Erythroblast (primary cell): Measurements from ENCODE around the gene NCKAP5.
A peak's percentile ranks its signal among the peaks of the same experiment; 100 is the strongest.

ENCODE experiments used
- DNase-seq, 2 experiments: peaks; one replicate each; lab custom pipeline; 2025; lab: John Stamatoyannopoulos, UW
- GATA1 ChIP-seq: IDR thresholded peaks from 2 replicates; pipeline ENCODE4 v1.6.1; 2011; ENCODE audit warnings: low read depth, mild to moderate bottlenecking, control low read depth, low read length, moderate library complexity
- POLR2A ChIP-seq: IDR thresholded peaks from 2 replicates; pipeline ENCODE4 v1.6.1; 2011; ENCODE audit warnings: mild to moderate bottlenecking, low read length

The NCKAP5 gene

GRCh38 chr2:133561045-133561852 is 7.0 kb downstream of the NCKAP5 start:
- TF ChIP-seq POLR2A (no peak), GATA1 (no peak)
- peak; percentile 4 to 7 for DNase-seq

GRCh38 chr2:133557614-133558013 is 10.6 kb downstream of the NCKAP5 start:
- TF ChIP-seq GATA1 (no peak), POLR2A (no peak)
- no peak for DNase-seq

- DNase-seq: no peak
- TF ChIP-seq GATA1: no peak
- TF ChIP-seq POLR2A: no peak
Measured at GRCh38 chr2:133553838-133554408, 14.3 kb downstream of the NCKAP5 start.

- TF ChIP-seq GATA1 (no peak), POLR2A (no peak)
- DNase-seq: no peak
Measured at GRCh38 chr2:133553251-133553650, 15.0 kb downstream of the NCKAP5 start.

GRCh38 chr2:133552821-133553220 is 15.4 kb downstream of the NCKAP5 start:
- TF ChIP-seq POLR2A: no peak
- TF ChIP-seq GATA1: no peak
- no peak for DNase-seq

- DNase-seq: no peak
- TF ChIP-seq POLR2A: no peak
- TF ChIP-seq GATA1: no peak
Measured at GRCh38 chr2:133541797-133542196, 26.5 kb downstream of the NCKAP5 start.

- DNase-seq: no peak
- TF ChIP-seq GATA1 (no peak), POLR2A (no peak)
Measured at GRCh38 chr2:133541376-133541775, 26.9 kb downstream of the NCKAP5 start.

GRCh38 chr2:133532919-133533318 is 35.3 kb downstream of the NCKAP5 start:
- DNase-seq: no peak

GRCh38 chr2:133531382-133531781 is 36.9 kb downstream of the NCKAP5 start:
- TF ChIP-seq POLR2A (no peak), GATA1 (no peak)
- no peak for DNase-seq

More at GRCh38 chr2:133532919-133533318, 35.3 kb downstream of the NCKAP5 start:
- TF ChIP-seq POLR2A (no peak), GATA1 (no peak)

GRCh38 chr2:133530645-133531044 is 37.6 kb downstream of the NCKAP5 start:
- TF ChIP-seq GATA1 (no peak), POLR2A (no peak)
- DNase-seq: no peak

- no peak for TF ChIP-seq GATA1
- TF ChIP-seq POLR2A: no peak
- DNase-seq: no peak
Measured at GRCh38 chr2:133526530-133527300, 41.5 kb downstream of the NCKAP5 start.

GRCh38 chr2:133525613-133526529 is 42.4 kb downstream of the NCKAP5 start:
- no peak for DNase-seq
- TF ChIP-seq POLR2A (no peak), GATA1 (no peak)

- no peak for DNase-seq
- TF ChIP-seq POLR2A (no peak), GATA1 (no peak)
Measured at GRCh38 chr2:133525090-133525489, 43.2 kb downstream of the NCKAP5 start.
